ENCODE measurements around the gene BACH2. TPM values are rescaled to one million over a fixed set of nuclear protein-coding genes. Genes with fewer than 3 reads are reported as not detected.
"Not testable (repeated sequence)": the region's sequence is repeated elsewhere in the genome, so short reads cannot be mapped to it uniquely, and the experiment has no call there.

BACH2 gene
- total RNA-seq (2014; rRNA removed; shearing (Covaris generic)): 1.4 and 2.0 TPM in 2 replicates

DNA sequence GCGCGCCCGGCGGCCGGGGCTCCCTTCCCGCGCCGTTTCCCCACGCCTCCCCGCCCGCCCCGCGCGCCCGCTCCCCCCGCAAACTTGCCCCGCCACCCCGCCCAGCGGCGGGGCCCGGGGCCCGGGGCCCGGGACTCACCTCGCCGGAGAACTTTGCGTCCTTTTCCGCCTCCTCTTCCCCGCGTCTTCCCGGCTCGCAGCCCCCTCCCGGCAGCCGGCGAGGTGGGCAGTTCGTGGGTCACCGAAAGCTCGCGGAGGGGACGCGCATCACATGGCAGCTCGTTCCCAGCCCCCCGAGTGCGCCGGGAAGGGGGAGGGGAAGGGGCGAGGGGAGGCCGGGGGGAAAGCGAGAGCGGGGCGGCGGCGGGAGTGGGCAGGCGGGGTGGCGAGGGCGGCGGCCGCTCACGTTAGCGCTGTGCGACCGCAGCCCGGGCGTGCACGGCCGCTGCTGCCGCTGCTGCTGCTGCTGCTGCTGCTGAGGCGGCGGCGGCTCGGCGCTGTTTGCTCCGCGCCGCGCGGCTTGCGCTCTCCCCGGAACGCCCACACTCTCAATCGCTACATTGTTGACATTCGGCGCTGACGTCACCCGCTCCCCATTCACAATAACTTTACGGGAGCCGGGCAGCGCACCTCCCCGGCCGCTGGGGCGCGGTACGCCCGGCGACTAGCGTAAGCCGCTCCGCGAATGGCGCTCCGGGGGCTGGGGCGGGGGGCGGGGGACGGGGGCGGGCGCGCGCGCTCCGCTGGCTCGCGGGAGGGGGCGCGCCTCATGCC is at the start of gene BACH2:
TSS of gene BACH2 (minus strand) at position 503 of the 774 bp plus-strand sequence. CDS start 287,999 bp downstream, outside the sequence.
- peak; percentile 84 for DNase-seq (ENCODE audit: low read depth)

DNA sequence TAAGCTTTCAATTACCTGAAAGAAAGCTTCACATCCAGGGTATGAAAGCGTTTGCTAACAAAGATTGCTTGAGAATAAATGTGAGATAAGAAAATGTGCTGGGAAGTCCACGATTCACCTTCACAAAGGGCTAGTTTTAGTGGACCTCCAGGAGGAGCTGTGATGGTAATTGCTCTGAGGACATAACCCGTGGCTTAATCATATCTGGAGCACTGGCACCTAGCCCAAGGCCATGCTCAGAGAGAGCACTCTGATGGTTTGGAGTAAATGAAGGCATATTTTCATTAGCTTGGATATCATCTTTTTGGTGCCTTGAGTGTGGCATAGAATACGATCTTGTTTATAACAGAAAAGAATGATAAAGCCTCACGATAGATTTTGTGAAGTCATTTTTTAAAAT is 46.9 kb upstream of the BACH2 start:
- DNase-seq (ENCODE audit: low read depth): peak; percentile 57

DNA sequence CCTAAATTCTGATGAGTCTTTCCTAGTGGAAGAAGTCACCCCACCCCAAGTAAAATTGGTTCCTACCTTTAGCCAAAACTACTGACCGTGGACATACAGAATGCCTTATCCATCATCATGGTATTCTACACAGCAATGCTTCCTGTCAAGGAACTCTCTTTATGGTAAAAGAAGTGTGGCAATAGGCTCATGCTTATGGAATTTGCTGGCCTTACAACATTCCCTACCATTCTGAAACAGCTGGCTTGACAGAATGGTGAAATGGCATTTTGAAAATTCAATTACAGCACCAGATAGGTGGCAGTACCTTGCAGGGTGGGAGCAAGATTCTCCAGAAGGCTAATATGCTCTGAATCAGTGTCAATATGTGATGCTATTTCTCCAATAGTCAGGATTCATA is 41.8 kb upstream of the BACH2 start:
- no peak for DNase-seq (ENCODE audit: low read depth)

DNA sequence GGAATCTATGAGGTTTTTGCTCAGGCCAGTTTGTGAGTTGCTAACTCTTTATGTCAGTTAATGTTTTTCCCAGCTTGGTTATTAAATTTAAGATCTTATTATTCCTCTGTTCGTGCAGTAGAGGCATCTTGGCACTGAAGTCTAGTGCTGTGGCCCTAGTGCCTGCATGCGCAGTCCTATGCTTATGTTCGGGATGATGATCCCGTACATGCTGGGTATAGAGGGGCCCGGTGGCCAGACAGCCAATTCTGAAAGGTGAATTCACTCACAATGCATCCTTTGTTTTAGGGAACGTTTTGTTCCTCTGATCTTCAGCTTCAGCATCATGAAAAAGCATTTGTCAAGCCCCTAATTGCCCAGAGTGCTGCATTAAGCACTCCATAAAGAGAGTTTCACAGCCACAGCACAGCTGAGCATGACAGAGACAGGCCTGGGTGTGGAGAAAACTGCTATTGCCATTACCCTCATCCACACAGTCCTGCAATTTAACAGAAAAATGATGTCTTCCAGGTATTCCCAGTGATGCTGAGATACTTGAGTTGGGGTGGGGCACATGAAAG is 39.8 kb upstream of the BACH2 start:
- no peak for DNase-seq (ENCODE audit: low read depth)

DNA sequence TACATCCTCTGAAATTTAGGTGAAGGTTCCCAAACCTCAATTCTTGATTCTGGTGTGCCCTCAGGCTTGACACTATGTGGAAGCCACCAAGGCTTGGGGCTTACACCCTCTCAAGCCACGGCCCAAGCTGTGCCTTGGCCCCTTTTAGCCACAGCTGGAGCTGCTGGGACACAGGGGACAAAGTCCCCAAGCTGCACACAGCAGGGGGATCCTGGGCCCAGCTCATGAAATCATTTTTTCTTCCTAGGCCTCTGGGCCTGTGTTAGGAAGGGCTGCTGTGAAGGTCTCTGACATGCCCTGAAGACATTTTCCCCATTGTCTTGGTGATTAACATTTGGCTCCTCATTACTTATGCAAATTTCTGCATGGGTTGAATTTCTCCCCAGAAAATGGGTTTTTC is 37.3 kb upstream of the BACH2 start:
- DNase-seq (ENCODE audit: low read depth): no peak

DNA sequence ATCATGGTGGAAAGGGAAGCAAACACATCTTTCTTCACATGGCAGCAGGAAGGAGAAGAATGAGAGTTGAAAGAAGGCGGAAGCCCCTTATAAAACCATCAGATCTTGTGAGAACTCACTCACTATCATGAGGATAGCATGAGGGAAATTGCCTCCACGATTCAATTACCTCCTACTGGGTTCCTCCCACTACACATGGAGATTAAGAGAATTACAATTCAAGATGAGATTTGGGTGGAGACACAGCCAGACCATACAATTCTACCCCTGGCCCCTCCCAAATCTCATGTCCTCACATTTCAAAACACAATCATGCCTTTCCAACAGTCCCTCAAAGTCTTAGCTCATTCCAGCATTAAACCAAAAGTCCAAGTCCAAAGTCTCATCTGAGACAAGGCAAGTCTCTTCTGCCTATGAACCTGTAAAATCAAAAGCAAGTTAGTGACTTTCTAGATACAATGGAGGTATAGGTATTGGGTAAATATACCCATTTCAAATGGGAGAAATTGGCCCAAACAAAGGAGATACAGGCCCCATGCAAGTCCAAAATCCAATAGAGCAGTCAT is 36.4 kb upstream of the BACH2 start:
- DNase-seq (ENCODE audit: low read depth): not testable (repeated sequence)

DNA sequence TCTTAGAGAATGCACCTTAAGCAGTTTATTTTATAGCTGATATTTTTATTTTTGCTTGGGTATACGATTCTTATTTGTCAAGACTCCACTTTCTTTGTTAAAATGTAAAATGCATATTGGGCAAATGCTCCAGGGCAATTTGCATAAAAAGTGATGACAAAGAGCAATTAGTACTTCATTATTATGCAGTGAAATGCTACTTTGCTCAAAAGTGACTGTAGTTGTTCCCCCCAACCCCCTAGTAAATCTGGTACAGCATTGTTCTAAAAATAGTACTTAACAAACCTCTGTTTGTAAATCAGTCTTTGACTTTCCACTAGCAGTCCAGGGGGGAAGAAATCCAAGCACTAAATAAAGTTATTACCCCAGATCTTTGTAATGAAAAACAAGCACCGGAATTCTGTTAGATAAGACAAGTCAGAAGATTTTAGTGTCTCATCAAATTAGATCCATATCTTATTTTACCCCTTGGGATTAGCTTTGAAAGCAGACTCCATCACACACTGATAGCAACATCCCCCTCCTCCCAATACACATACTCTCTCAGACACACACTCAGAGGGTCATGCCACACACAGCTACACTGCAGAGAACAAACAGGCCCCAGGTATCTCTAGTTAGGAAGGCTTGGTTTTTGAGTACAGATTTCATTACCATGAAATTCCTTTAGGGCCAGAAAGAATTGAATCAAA is 32.9 kb upstream of the BACH2 start:
- no peak for DNase-seq (ENCODE audit: low read depth)

DNA sequence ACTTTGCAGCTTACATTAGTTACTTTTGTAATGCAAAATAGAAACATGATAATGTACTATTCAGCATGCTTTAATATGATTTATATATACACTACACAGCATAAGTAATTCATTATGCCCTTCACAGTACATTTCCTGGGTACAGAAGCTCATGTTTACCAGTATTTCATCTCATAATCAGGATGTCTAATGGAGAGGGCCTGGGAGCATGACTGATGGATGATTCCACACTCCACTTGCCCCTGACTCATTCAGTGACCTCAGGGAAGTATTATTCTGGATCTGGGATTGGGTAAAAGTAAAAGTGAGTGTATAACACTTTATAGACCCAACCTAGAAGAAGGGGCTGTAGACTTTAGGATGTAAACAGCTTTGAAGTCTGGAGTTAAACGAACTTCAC is 31.4 kb upstream of the BACH2 start:
- peak; percentile 45 for DNase-seq (ENCODE audit: low read depth)

DNA sequence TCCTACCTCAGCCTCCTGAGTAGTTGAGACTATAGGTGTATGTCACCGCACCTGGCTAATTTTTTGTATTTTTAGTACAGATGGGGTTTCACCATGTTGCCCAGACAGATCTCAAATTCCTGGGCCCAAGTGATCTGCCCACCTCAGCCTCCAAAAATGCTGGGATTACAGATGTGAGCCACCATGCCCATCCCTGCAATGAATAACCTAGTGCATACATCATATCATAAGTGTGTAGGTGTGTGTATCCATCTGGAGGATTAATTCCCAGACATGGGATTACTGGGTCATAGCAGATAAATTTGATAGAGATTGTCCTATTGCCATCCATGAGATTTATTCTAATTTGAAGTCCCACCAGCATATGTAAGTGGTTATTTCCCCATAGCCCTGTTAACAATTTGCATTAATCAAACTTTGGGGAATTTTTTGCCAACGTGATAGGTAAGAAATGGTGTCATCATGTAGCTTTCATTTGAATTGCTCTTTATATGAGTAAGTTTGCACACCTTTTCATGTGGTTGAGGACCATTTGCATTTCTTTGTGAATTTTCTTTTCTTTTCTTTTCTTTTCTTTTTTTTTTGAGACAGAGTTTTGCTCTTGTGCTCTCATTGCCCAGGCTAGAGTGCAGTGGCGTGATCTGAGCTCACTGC is 29.9 kb upstream of the BACH2 start:
- DNase-seq (ENCODE audit: low read depth): no peak

DNA sequence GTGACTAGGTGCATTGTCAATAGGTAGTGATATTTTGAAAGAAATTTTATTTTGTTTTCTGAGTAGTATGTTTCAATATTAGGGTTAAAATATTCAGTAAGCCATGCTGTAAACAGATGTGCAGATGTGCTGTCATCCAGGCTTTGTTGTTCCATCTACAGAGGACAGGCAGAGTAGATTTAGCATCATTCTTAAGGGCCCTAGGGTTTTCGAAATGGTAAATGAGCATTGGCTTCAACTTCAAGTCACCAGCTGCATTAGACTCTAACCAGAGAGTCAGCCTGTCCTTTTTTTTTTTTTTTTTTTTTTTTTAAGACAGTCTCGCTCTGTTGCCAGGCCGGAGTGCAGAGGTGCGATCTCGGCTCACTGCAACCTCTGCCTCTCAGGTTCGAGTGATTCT is 27.1 kb upstream of the BACH2 start:
- DNase-seq (ENCODE audit: low read depth): no peak

DNA sequence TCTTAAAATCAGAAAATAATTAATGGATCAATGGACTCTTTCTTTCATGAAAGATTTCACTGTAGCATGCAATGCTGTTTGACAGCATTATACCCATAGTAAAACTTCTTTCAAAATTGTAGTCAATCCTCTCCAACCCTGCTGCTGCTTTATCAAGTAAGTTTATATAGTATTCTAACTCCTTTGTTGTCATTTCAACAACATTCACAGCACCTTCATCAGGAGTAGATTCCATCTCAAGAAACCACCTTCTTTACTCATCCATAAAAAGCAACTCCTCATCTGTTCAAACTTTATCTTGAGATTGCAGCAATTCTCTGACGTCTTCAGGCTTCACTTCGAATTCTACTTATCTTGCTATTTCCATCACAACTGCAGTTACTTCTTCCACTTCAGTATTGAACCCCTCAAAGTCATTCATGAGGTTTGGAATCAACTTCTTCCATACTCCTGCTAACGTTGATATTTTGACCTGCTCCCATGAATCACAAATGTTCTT is 26.4 kb upstream of the BACH2 start:
- DNase-seq (ENCODE audit: low read depth): no peak

DNA sequence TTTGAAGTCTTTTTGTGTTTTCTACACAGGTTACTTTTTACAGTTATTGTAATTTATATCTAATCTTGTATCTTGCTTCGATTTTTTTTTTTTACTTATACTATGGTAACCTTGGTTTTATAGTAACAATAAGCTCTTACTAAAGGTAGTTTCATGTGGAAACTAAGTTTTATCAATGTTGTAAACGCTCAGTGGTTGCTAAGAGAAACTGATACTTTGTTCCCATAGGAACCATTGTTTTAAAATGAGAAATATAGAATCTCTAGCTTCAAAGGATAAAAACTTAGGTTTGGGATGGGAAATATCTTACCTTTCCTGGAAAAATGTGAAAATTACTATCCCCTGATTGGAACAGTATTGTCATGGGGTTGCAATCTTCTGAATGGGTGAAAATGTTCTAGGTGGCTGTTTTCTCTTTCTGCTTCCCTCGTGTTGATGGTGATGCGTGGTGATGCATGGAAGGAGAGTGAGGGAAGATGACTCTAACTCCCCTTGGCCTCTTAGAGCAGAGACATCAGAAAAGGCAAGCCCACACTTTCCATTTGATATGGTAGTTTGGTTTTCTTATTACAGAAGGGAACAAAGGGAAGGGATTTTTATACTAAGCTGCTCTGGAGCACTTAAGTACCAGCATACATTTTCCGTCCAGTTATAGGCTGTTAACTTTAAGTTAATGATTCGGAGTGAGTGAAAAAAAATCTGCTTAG is 23.5 kb upstream of the BACH2 start:
- no peak for DNase-seq (ENCODE audit: low read depth)

DNA sequence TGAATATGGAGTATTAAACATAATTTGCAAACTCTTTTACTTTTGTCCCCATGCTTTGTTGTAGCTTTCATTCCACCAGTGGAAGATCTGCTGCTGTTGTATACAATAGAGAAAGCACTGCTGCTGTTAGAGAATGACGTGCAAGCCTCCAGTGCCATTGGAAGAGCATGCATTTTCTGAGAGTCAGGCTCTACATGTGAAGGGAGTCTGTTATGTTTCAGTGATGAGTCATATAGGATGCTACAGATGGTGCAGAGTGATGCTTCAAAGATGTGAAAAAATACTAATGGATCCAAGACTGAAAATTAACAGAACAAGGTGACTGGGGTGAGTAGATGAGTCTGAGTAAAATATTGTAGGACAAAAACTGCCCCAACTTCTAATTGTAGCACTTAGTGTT is 22.4 kb upstream of the BACH2 start:
- DNase-seq (ENCODE audit: low read depth): peak; percentile 78

DNA sequence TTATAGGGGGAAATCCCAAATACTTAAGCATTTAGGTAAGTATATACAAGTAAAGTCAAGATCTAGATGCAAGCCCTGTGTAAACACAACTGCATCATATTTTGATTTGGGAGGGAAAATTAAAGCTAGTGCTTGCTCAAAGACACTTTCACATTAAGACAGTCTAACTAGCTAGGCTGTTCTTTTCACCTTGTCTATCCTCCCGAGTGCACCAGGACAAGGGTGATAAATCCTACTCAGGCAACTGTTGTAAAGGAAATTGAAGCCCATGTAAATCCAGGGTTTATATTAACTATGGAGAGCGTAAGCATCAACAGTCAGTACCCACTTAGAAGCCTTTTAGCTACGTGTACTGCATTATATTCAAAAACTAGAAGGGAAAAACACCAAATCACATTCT is 19.3 kb upstream of the BACH2 start:
- no peak for DNase-seq (ENCODE audit: low read depth)

DNA sequence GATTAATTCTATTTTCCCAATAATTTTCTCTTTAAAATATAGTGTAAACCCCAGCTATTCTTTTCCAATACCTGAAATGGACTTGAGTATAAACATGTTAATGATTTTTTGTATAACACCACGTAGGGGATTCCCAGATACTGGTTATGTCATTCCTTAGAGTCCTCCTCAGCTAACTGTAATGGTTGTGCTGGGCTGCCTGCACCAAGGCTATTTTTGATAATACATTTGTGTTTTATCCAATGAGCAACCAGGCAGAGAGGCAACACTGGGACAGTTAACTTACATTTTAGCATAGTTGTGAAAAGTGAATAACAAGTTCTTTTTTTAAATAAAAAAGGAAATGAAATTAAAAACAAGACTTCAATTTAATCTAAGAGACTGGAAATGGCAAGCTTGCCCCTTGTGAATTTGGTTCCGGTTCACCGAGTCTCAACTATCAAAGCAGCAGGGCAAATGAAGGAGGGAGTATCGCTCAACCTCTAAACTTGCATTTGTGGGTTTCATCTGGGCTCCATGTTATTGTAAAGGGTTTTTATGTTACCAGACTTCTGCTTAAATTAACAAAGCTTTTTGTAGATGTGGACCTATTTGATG is 18.8 kb upstream of the BACH2 start:
- DNase-seq (ENCODE audit: low read depth): no peak

DNA sequence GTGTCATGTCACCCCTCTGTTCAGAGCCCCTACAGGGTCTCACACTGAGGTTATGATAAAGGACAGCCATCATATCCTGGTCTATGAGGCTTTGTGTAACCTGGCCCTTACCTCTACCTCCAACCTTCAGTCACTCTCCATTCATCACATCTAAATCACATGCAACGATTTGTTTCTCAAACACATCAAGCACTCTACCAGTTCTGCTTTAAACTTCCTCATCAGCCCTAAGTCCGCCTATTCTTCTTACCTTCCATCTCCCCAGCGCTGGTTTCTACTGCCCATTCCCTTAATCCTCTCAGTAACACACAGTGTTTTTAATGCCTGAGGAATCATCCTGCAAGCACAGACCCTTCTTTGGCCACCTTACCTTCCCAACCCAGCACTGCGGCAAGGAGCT is 17.9 kb upstream of the BACH2 start:
- no peak for DNase-seq (ENCODE audit: low read depth)

DNA sequence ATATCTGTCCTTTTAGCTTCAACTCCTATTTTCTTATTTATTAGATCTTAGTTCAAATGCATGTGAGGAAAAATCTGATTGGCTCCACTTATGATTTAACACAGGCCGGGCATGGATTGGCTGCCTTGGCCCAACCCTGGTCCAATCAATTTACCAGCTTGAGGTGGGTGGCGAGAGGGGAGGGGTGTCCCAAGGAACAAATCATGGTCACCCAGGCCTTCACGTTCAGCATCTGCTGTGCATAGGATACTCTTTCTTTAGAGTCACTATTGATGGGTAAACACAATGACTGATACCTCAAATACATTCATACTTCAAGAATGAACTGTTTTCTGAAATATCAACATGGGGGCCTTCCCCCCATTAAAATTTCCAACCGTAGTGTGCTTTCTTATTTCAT is 14.9 kb upstream of the BACH2 start:
- no peak for DNase-seq (ENCODE audit: low read depth)

DNA sequence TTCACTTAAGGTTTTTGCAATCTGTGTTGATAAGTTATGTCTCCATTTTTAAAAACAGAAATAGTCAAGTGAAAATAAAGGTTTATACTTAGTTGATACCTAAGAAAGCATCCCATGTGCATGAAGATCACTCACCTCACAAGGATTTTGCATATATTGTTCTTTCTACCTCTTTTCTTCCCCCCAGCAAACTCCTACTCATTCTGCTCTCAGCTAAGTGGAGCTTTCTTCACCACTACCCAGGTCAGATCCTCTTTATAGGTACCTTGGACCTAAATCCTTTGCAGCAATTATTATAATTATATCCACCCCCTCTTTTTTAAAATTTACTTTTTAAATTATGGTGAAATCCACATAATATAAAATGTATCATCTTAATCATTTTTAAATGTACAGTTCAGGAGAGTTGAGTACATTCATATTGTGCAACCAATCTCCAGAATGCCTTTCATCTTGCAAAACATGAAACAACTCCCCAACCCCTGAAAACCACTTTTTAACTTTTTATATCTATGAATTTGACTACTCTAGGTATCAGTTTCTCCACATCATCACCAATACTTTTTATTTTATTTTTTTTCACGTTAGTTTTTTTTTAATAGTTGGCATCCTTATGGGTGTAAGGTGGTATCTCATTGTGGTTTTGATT is 9.3 kb upstream of the BACH2 start:
- no peak for DNase-seq (ENCODE audit: low read depth)

DNA sequence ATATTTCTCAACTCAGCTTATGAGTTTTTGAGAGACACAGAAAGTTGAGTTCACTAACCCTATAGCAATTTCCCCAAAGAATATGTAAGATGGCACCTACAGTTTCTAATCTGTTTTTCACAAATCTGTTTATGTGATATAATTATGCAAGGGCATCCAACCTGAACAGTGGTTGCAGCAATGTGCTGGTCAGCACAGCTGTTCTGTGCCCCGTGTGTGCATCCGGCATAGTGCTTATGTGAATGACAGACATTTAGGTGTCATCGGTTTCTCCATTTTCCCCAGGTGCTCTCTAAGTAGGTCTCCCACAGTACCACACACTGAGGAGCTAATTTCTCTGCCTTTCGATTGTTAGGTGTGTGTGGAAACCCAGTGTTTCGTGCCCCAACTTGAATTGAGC is 7.7 kb upstream of the BACH2 start:
- no peak for DNase-seq (ENCODE audit: low read depth)

DNA sequence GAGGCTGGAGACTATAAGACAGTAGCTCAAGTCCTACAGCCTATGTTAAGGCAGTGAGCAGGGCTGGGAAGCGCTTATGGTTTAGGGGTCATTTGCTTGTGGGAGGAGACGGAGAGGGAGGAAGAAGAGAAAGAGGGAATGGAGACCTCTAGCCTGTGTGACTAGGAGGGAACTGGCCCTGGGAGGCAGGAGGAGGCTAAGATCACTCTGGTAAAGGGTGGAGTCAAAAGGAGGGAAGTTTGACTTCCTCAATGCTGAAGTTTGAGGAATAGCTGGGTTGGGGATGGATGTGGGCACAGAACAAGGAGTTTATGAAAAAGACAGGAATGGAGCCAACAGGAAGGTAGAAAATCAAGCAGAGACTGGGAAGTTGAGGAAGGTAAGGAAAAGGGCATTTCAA is 6.4 kb upstream of the BACH2 start:
- no peak for DNase-seq (ENCODE audit: low read depth)

Measured in RPMI7951 (cell line).